ENCODE measurements around the gene ZC3H4. TPM values are rescaled to one million over a fixed set of nuclear protein-coding genes. Genes with fewer than 3 reads are reported as not detected.

The ZC3H4 gene
- total and polyA plus RNA-seq, 2 experiments from 2014 or later, result 26.7 to 36.9 TPM

DNA sequence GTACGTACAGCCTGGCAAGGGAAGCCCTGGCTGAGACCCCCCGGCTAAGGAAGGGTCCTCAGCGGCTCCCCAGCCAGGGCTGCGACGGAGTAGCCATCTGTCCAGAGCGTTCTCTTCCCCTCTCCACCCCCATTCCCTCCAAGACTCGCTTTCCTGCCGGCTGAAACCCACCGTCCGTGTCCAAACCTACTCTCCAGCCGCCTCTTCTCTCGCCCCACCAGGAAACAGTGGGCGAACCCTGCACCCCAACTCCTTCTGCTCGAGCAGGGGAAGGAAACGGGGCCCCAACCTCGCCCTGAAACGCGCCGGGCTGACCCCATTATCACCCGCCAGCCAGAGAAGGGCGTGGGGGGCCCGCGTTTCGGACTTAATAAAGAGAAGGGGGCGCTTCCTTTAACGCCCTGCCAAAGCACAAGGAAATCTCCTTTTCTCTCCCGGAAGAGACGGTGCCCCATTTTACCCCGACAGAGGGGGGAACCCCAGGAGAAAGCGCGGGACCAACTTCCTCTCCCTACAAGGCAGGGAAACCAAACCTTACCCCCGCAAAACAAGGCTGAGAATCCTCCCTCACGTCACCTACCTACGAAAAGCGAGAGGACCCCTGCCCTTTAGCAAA lies 2.5 kb downstream of the ZC3H4 start (continued):
- TF ChIP-seq, protein P1, sequence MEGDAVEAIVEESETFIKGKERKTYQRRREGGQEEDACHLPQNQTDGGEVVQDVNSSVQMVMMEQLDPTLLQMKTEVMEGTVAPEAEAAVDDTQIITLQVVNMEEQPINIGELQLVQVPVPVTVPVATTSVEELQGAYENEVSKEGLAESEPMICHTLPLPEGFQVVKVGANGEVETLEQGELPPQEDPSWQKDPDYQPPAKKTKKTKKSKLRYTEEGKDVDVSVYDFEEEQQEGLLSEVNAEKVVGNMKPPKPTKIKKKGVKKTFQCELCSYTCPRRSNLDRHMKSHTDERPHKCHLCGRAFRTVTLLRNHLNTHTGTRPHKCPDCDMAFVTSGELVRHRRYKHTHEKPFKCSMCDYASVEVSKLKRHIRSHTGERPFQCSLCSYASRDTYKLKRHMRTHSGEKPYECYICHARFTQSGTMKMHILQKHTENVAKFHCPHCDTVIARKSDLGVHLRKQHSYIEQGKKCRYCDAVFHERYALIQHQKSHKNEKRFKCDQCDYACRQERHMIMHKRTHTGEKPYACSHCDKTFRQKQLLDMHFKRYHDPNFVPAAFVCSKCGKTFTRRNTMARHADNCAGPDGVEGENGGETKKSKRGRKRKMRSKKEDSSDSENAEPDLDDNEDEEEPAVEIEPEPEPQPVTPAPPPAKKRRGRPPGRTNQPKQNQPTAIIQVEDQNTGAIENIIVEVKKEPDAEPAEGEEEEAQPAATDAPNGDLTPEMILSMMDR (conservative IDR thresholded peaks at IDR 0.05; ENCODE audit: low read depth in 2 of 2), result no peak
- TF ChIP-seq POLR2AphosphoS5 (IDR thresholded peaks at IDR 0.05; ENCODE audit: low read depth), result no peak
- TF ChIP-seq ZNF462 (CRISPR knock-in tag; IDR thresholded peaks at IDR 0.05), result no peak
- no peak for TF ChIP-seq NANOG (IDR thresholded peaks at IDR 0.05; ENCODE audit: borderline replicate concordance)

- Histone ChIP-seq H3K79me2 (replicated peaks; ENCODE audit: insufficient read depth) (peaks cover 52% of the 10 kb centered on the region), H2AFZ (no peak overlapping the region), H3K9me2 (ENCODE audit: insufficient read depth) (no peaks in the 10 kb centered on the region), H3K4me3 (peak overlapping the region; percentile 92), H3K4me1 (ENCODE audit: insufficient read depth) (peaks cover 31% of the 10 kb centered on the region), H3K27me3 (ENCODE audit: insufficient read depth) (no peaks in the 10 kb centered on the region), H3K36me3 (ENCODE audit: insufficient read depth) (no peaks in the 10 kb centered on the region), H4K20me1 (replicated peaks; ENCODE audit: insufficient read depth) (no peaks in the 10 kb centered on the region), H3K4me2 (peak overlapping the region; percentile 93), H3F3A (replicated peaks; ENCODE audit: low read depth) (peaks cover 17% of the 10 kb centered on the region; the same call in 1 of the 2 replicates), H3K27ac (ENCODE audit: low read depth) (peak overlapping the region; percentile 96)
- no peak for ATAC-seq
- no peak for TF ChIP-seq EZH2 (IDR thresholded peaks at IDR 0.05; ENCODE audit: low read depth, unreplicated experiment)
- DNase-seq (ENCODE audit: low spot score), result no peak
- H3K4me3 Mint-ChIP-seq, result peak overlapping the region; percentile 94
- peaks cover 25% of the 10 kb centered on the region for H3K27me3 Mint-ChIP-seq (ENCODE audit: insufficient read depth, low read depth, poor library complexity)
- H3K36me3 Mint-ChIP-seq (ENCODE audit: low read depth), result peaks cover 53% of the 10 kb centered on the region
- no peaks in the 10 kb centered on the region; the same call in 2 of the 3 replicates for H3K9me3 Mint-ChIP-seq
- H3K27ac Mint-ChIP-seq, result peak overlapping the region; percentile 99
- H3K4me1 Mint-ChIP-seq, result peaks cover 48% of the 10 kb centered on the region
Observed at GRCh38 chr19:47110521-47111005, 3.0 kb downstream of the ZC3H4 start.
